Astrocyte (in vitro differentiated cells and primary cell): Measurements from ENCODE around the gene SCGB1D1.

Experiments used
- CTCF ChIP-seq: IDR thresholded peaks from 2 replicates; pipeline ENCODE4 v1.5.1; 2011; ENCODE audit warnings: low read depth, mild to moderate bottlenecking, inconsistent platforms, low read length, moderate library complexity; ENCODE audit not compliant: insufficient read depth
- EZH2 ChIP-seq: IDR thresholded peaks from 2 replicates; pipeline ENCODE4 v1.6.1; 2012; ENCODE audit warnings: mild to moderate bottlenecking, low read length, inconsistent platforms; ENCODE audit not compliant: insufficient read depth

GRCh38 chr11:62233730-62234129 lies 43.7 kb downstream of the SCGB1D1 start:
- no peak for TF ChIP-seq CTCF
- TF ChIP-seq EZH2 = no peak
